ENCODE data around the gene GATD1.

The GATD1 gene

GRCh38 chr11:770642-771616 lies 6.4 kb downstream of the GATD1 start:
- H3K4me3 ChIP-seq (ENCODE audit: low read length): no peak overlapping the region
- no peak overlapping the region for H3K4me2 ChIP-seq (ENCODE audit: low read length)
- H3K9me3 ChIP-seq (replicated peaks; ENCODE audit: low read length): no peaks in the 10 kb centered on the region
- H3K36me3 ChIP-seq (ENCODE audit: insufficient read depth, low read length): peaks cover 60% of the 10 kb centered on the region
- no peaks in the 10 kb centered on the region for H3K27me3 ChIP-seq (ENCODE audit: control insufficient read depth, insufficient read depth, low read length)
- H3K4me1 ChIP-seq (ENCODE audit: control insufficient read depth, insufficient read depth, low read length): peaks cover 33% of the 10 kb centered on the region
- no peak overlapping the region for H3K9ac ChIP-seq (ENCODE audit: low read depth, low read length)

GRCh38 chr11:769887-770641 lies 7.2 kb downstream of the GATD1 start:
- H3K27me3 ChIP-seq (ENCODE audit: control insufficient read depth, insufficient read depth, low read length): no peaks in the 10 kb centered on the region
- H3K4me1 ChIP-seq (ENCODE audit: control insufficient read depth, insufficient read depth, low read length): peaks cover 25% of the 10 kb centered on the region
- no peak overlapping the region for H3K4me2 ChIP-seq (ENCODE audit: low read length)
- H3K9ac ChIP-seq (ENCODE audit: low read depth, low read length): no peak overlapping the region
- H3K4me3 ChIP-seq (ENCODE audit: low read length): no peak overlapping the region
- peaks cover 69% of the 10 kb centered on the region for H3K36me3 ChIP-seq (ENCODE audit: insufficient read depth, low read length)
- H3K9me3 ChIP-seq (replicated peaks; ENCODE audit: low read length): no peaks in the 10 kb centered on the region

- peaks cover 16% of the 10 kb centered on the region for H3K4me1 ChIP-seq (ENCODE audit: control insufficient read depth, insufficient read depth, low read length)
- H3K9ac ChIP-seq (ENCODE audit: low read depth, low read length): no peak overlapping the region
- H3K4me3 ChIP-seq (ENCODE audit: low read length): no peak overlapping the region
- no peak overlapping the region for H3K4me2 ChIP-seq (ENCODE audit: low read length)
- H3K9me3 ChIP-seq (replicated peaks; ENCODE audit: low read length): no peaks in the 10 kb centered on the region
- H3K27me3 ChIP-seq (ENCODE audit: control insufficient read depth, insufficient read depth, low read length): no peaks in the 10 kb centered on the region
- H3K36me3 ChIP-seq (ENCODE audit: insufficient read depth, low read length): peaks cover 73% of the 10 kb centered on the region
Measured at GRCh38 chr11:767238-767637, 10.0 kb downstream of the GATD1 start.

- Histone ChIP-seq H3K27me3 (ENCODE audit: control insufficient read depth, insufficient read depth, low read length) (no peaks in the 10 kb centered on the region), H3K36me3 (ENCODE audit: insufficient read depth, low read length) (peaks cover 72% of the 10 kb centered on the region), H3K4me1 (ENCODE audit: control insufficient read depth, insufficient read depth, low read length) (peaks cover 18% of the 10 kb centered on the region)
Measured at GRCh38 chr11:766936-767210, 10.4 kb downstream of the GATD1 start.

GRCh38 chr11:766106-766935 lies 11.0 kb downstream of the GATD1 start:
- no peaks in the 10 kb centered on the region for H3K27me3 ChIP-seq (ENCODE audit: control insufficient read depth, insufficient read depth, low read length)
- H3K9ac ChIP-seq (ENCODE audit: low read depth, low read length): no peak overlapping the region
- no peak overlapping the region for H3K4me3 ChIP-seq (ENCODE audit: low read length)
- H3K4me2 ChIP-seq (ENCODE audit: low read length): no peak overlapping the region
- peaks cover 72% of the 10 kb centered on the region for H3K36me3 ChIP-seq (ENCODE audit: insufficient read depth, low read length)
- no peaks in the 10 kb centered on the region for H3K9me3 ChIP-seq (replicated peaks; ENCODE audit: low read length)
- H3K4me1 ChIP-seq (ENCODE audit: control insufficient read depth, insufficient read depth, low read length): peaks cover 18% of the 10 kb centered on the region

More at GRCh38 chr11:766936-767210, 10.4 kb downstream of the GATD1 start:
- Histone ChIP-seq H3K4me2 (ENCODE audit: low read length) (no peak overlapping the region), H3K4me3 (ENCODE audit: low read length) (no peak overlapping the region), H3K9me3 (replicated peaks; ENCODE audit: low read length) (no peaks in the 10 kb centered on the region), H3K9ac (ENCODE audit: low read depth, low read length) (no peak overlapping the region)

- Histone ChIP-seq H3K9me3 (replicated peaks; ENCODE audit: low read length) (no peaks in the 10 kb centered on the region), H3K36me3 (ENCODE audit: insufficient read depth, low read length) (peaks cover 71% of the 10 kb centered on the region), H3K9ac (ENCODE audit: low read depth, low read length) (no peak overlapping the region), H3K4me3 (ENCODE audit: low read length) (no peak overlapping the region), H3K4me2 (ENCODE audit: low read length) (no peak overlapping the region), H3K27me3 (ENCODE audit: control insufficient read depth, insufficient read depth, low read length) (no peaks in the 10 kb centered on the region), H3K4me1 (ENCODE audit: control insufficient read depth, insufficient read depth, low read length) (peaks cover 18% of the 10 kb centered on the region)
Measured at GRCh38 chr11:765802-766091, 11.5 kb downstream of the GATD1 start.

GRCh38 chr11:765025-765801 lies 12.1 kb downstream of the GATD1 start:
- Histone ChIP-seq H3K36me3 (ENCODE audit: insufficient read depth, low read length) (peaks cover 69% of the 10 kb centered on the region), H3K4me1 (ENCODE audit: control insufficient read depth, insufficient read depth, low read length) (peaks cover 18% of the 10 kb centered on the region), H3K4me3 (ENCODE audit: low read length) (no peak overlapping the region), H3K27me3 (ENCODE audit: control insufficient read depth, insufficient read depth, low read length) (no peaks in the 10 kb centered on the region), H3K4me2 (ENCODE audit: low read length) (no peak overlapping the region), H3K9ac (ENCODE audit: low read depth, low read length) (no peak overlapping the region), H3K9me3 (replicated peaks; ENCODE audit: low read length) (no peaks in the 10 kb centered on the region)

GRCh38 chr11:764322-765024 lies 12.8 kb downstream of the GATD1 start:
- Histone ChIP-seq H3K9me3 (replicated peaks; ENCODE audit: low read length) (no peaks in the 10 kb centered on the region), H3K4me1 (ENCODE audit: control insufficient read depth, insufficient read depth, low read length) (peaks cover 18% of the 10 kb centered on the region), H3K36me3 (ENCODE audit: insufficient read depth, low read length) (peaks cover 70% of the 10 kb centered on the region), H3K27me3 (ENCODE audit: control insufficient read depth, insufficient read depth, low read length) (no peaks in the 10 kb centered on the region), H3K9ac (ENCODE audit: low read depth, low read length) (no peak overlapping the region), H3K4me3 (ENCODE audit: low read length) (no peak overlapping the region), H3K4me2 (ENCODE audit: low read length) (no peak overlapping the region)

GRCh38 chr11:763549-764321 lies 13.6 kb downstream of the GATD1 start:
- Histone ChIP-seq H3K9ac (ENCODE audit: low read depth, low read length) (no peak overlapping the region), H3K4me2 (ENCODE audit: low read length) (no peak overlapping the region), H3K36me3 (ENCODE audit: insufficient read depth, low read length) (peaks cover 74% of the 10 kb centered on the region), H3K9me3 (replicated peaks; ENCODE audit: low read length) (no peaks in the 10 kb centered on the region), H3K4me1 (ENCODE audit: control insufficient read depth, insufficient read depth, low read length) (peaks cover 18% of the 10 kb centered on the region), H3K27me3 (ENCODE audit: control insufficient read depth, insufficient read depth, low read length) (no peaks in the 10 kb centered on the region), H3K4me3 (ENCODE audit: low read length) (no peak overlapping the region)

- no peak overlapping the region for H3K4me2 ChIP-seq (ENCODE audit: low read length)
- no peaks in the 10 kb centered on the region for H3K9me3 ChIP-seq (replicated peaks; ENCODE audit: low read length)
- H3K9ac ChIP-seq (ENCODE audit: low read depth, low read length): no peak overlapping the region
- H3K27me3 ChIP-seq (ENCODE audit: control insufficient read depth, insufficient read depth, low read length): no peaks in the 10 kb centered on the region
- peaks cover 18% of the 10 kb centered on the region for H3K4me1 ChIP-seq (ENCODE audit: control insufficient read depth, insufficient read depth, low read length)
- H3K36me3 ChIP-seq (ENCODE audit: insufficient read depth, low read length): peaks cover 74% of the 10 kb centered on the region
- no peak overlapping the region for H3K4me3 ChIP-seq (ENCODE audit: low read length)
Measured at GRCh38 chr11:763073-763463, 14.2 kb downstream of the GATD1 start.
